GM21717 (cell line): Measurements from ENCODE around the gene ETFB.

Source experiments
- ATAC-seq: cut with Tn5 transposase; IDR thresholded peaks from one replicate; pipeline ENCODE4 v1.9.1; 2021; ENCODE audit warnings: mild to moderate bottlenecking, moderate library complexity; ENCODE audit not compliant: unreplicated experiment

The ETFB gene

GRCh38 chr19:51296336-51297093, 69.7 kb downstream of the ETFB start:
- no peak for ATAC-seq

GRCh38 chr19:51295382-51296126, 70.6 kb downstream of the ETFB start:
- ATAC-seq = no peak
